A673 (cell line): Measurements from ENCODE around the gene RALA.

Source experiments
- EZH2 ChIP-seq: fragments of 200-600 bp; sonication (generic); IDR thresholded peaks from 2 replicates; pipeline ENCODE4 v1.6.1; 2017; ENCODE audit warnings: borderline replicate concordance, low read depth, mild to moderate bottlenecking, mixed read lengths, antibody characterized with exemption, low read length; ENCODE audit not compliant: poor library complexity, severe bottlenecking
- TF ChIP-seq, protein P1 (sequence below): fragments of 300-800, 200-600 bp; sonication (generic); conservative IDR thresholded peaks from 2 replicates; pipeline ENCODE4 v1.5.1; 2017; ENCODE audit warnings: low read depth, mild to moderate bottlenecking, antibody characterized with exemption, low read length, moderate library complexity, mixed read lengths

DNA sequence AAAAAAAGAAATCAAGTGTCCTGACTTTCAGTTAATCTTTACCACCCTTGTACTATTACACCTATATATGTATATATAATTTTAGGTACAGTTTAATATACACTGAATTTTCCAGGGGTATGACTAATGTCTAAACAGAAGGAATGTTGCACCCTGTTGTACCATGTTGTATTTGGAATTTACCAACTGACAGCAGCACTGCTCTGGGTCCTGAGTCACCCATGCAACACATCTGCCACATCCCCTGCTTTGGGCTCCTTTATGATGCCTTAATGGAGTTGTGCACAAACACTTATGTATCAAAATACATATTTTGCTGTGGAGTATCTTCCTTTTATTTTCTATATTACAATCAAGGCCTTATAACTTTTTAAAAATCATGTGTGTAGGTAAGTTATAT is 36.0 kb upstream of the RALA start:
- TF ChIP-seq, protein P1, sequence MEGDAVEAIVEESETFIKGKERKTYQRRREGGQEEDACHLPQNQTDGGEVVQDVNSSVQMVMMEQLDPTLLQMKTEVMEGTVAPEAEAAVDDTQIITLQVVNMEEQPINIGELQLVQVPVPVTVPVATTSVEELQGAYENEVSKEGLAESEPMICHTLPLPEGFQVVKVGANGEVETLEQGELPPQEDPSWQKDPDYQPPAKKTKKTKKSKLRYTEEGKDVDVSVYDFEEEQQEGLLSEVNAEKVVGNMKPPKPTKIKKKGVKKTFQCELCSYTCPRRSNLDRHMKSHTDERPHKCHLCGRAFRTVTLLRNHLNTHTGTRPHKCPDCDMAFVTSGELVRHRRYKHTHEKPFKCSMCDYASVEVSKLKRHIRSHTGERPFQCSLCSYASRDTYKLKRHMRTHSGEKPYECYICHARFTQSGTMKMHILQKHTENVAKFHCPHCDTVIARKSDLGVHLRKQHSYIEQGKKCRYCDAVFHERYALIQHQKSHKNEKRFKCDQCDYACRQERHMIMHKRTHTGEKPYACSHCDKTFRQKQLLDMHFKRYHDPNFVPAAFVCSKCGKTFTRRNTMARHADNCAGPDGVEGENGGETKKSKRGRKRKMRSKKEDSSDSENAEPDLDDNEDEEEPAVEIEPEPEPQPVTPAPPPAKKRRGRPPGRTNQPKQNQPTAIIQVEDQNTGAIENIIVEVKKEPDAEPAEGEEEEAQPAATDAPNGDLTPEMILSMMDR, result no peak
- TF ChIP-seq EZH2, result no peak
